ENCODE measurements around the gene DIAPH1.

Gene DIAPH1

GRCh38 chr5:141618804-141619554 is at the start of gene DIAPH1:
DIAPH1 (minus strand) TSS chr5:141619000; CDS start chr5:141618914, 86 bp downstream.
- DNase-seq, result peak; percentile 98

DNA sequence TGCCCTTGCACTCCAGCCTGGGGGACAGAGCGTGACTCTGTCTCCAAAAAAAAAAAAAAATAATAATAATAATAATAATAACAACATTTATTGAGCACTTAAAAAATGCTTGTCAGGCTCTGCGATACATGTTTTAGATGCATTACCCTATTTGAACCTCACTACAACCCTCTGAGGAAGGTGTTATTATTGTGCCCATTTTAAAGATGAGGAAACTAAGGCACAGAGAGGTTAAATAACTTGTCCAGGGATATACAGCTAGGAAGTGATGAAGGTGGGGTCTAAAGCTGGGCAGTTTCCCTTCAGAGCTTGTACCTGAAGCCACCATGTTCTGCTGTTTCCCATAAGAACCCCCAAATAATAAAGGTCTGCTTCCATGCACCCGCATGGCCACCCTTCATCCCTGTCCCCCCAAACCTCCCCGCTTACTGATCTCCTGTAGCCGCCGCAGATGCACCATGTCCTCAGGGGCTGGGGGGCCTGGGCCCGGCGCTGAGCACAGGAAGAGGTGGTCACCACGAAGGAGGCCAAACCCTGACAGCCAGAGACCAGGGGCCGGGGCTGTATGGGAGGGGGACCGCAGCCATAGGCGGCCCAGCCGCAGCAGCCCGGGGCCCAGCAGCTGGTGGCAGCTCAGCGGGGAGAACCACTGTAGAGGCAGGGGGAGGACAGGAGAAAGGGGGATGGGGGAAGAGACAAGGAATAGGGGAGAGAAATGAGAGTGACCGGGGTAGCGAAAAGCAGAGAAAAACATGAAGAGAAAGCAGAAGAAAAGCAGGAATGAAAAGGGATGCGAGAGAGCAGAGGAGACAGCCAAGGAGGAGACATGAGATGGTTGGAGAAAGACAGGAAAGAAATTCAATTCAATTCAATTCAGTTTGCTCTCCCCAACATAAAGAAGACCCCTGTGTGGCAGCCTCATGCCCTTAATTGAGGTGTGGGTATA is 47.5 kb upstream of the DIAPH1 start:
- DNase-seq, result no peak

GRCh38 chr5:141664733-141665461 is 46.1 kb upstream of the DIAPH1 start:
- peak; percentile 76 for DNase-seq

GRCh38 chr5:141663506-141663905 is 44.7 kb upstream of the DIAPH1 start:
- no peak for DNase-seq

- DNase-seq, result no peak
Observed at GRCh38 chr5:141662028-141662427, 43.2 kb upstream of the DIAPH1 start.

GRCh38 chr5:141657937-141658545 is 39.2 kb upstream of the DIAPH1 start:
- DNase-seq, result peak; percentile 28

- no peak for DNase-seq
Observed at GRCh38 chr5:141657404-141657803, 38.6 kb upstream of the DIAPH1 start.

DNA sequence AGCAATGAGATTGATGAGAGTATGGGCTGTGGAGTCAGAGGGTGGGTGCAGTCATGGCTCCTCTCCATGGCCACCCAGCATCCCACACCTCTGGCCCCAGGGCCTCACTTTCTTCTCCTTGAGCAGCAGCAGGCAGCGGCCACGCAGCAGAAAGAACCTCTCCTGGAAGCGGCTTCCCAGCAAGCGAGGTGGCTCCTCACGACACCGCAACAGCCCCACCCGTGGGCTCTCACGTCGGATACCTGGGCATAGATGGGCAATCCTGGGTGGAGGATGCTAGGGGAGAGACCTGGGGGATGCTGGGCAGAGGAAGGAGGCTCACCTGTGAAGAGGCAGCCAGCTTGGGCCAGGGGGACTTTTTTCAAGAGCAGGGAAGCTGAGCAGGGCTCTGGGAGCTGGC is 37.6 kb upstream of the DIAPH1 start:
- no peak for DNase-seq

DNA sequence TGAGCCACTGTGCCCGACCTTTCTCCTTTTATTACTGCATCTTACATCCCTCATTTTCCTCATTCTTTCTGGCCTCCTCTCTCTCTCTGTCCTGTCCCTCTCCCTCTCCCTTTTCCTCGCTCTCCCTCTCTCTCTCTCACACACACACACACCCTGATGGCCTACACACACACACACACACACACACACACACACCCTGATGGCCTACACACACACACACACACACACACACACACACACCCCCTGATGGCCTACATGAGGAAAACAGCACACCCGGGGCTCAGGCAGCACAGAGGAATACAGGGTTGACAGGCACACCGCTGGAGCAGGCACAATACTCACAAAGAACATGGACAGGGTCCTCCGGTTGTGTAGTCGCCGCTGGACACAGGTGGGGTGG is 36.2 kb upstream of the DIAPH1 start:
- no peak for DNase-seq

DNA sequence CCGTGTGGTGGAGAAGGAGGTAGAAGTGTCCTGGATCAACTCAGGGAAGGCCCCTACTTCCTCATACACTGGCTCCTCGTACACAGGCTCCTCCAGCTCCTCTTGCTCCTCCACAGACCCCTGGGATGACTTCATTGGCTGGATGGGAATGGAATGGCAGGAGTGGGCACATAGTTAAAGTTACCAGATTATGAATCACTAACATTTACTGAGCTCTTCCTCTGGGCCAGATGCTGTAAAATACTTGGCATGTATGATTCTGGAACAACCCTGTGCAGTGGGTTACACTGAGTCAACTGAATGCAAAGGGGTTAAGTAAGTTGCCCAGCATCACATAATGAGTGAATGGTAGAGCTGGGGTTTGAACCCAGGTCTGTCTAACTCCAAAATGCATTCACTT is 35.5 kb upstream of the DIAPH1 start:
- DNase-seq, result no peak

GRCh38 chr5:141651728-141652105 is 32.9 kb upstream of the DIAPH1 start:
- no peak for DNase-seq

DNA sequence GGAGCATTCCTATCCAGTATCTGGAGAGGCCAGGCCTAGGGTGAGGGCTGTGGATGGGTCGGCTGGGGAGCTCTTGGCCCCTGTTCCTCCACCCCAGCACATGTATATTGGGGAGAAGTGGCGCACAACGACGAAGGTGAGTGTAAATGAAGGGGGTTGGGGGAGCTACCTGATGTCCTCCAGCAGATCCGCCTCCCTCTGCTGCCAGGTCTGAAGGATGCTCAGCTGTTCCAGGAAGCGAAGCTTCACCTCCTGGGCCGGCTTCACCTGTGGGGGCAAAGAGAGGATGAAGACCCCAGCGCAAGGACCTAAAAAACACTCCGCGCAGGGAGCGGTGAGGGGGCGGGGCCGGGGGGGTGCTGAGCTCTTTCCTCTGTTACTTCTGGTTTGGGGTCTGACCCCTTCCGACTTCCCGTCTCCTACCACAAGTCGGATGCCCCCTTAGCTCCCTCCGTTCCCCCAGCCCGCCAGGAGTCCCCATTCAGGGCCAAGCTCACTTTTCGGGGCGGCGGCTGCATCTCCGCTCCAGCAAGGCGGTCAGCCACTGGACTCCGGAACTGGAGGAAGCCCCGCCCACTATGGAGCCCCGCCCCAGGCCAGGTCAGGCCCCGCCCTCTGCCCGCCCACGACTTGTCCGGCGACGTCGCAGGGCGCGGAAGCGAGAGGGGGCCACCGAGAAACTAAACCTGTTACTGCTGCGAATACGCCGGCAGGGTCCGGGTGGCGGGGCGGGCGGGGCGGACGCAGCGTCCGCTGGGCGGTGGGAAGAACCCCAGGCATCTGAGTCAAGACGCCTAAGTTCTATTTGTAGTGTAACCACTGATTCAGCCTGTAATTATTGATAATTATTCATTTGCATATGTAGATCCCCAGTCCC is 32.3 kb upstream of the DIAPH1 start, which contains the start of gene FCHSD1:
Gene FCHSD1 (minus strand): TSS at position 568 of the 877 bp plus-strand sequence. CDS start 50 bp downstream, at position 518.
- peak; percentile 91 for DNase-seq

DNA sequence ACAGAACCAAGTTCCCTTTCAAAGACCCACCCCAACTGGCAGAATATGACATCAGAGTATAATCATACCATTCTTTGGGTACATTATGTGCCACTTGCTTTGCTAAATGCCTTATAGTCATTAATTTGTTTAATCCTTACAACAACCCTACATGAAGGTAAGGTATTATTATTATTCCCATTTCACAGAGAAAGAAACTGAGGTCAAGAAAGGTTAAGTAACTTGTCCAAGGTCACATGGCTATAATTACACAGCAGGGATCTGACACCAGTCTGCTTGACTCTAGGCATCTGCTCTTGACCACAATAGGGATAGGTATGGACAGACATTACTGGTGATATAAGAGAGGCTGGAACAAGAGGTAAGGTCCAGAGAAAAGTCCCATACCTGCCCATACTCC is 31.2 kb upstream of the DIAPH1 start:
- DNase-seq, result no peak

DNA sequence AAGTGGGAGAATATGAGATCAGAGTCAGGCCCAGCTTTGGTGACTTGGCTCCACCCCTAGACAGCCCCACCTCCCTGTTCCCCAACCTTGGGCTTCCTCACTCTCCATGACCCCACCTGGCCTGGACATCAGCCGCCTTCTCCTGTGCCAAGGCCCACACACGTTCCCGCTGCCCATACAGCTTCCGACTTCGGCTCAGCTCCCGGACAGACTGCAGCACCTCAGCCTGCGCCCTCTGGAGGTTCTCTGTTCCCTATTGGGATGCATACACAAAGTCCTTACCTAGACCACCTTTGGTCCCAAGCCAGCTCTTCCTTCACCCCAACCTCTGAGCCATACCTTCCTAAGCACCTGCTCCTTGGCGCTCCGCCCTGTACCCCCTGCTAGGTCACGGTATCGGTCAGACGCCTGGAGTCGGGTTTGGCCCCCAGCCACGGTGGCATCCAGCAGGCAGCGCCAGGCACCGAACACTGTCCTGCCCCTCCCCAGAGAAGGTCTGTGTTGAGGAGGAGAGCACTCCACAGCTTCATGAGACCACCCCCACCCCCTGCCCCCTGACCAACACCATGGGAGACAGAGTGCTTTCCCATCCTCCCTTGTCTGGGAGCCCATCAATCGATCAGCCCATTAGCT is 30.4 kb upstream of the DIAPH1 start:
- DNase-seq, result no peak

- no peak for DNase-seq
Observed at GRCh38 chr5:141647851-141648250, 29.1 kb upstream of the DIAPH1 start.

- no peak for DNase-seq
Observed at GRCh38 chr5:141647242-141647641, 28.4 kb upstream of the DIAPH1 start.

GRCh38 chr5:141646026-141646425 is 27.2 kb upstream of the DIAPH1 start:
- no peak for DNase-seq

DNA sequence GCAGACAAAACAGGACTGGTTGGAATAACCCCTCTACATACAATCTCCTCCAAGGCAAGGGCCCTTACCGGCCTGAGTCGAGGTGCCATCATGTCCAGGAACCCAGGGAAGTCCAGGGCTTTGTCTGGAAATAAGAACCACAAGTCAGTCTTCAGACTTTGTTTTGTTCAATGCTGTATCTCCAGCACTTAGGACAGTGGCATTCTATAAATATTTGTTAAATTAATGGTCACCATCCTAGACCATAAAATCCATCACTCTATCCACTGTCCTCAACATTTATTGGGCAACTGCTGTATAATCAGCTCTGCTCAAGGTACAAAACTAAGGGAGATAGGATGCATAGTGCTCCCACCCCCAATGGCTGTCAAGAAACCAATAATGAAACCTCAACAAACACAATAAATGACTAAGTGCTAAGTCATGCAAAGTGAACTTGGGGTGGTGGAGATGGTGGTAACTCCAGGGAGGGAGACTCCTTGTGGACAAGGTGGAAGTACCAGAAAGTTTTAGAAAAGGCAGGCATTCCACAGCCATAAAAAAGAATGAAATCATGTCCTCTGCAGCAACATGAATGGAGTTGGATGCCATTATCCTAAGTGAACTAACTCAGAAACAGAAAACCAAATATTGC is 23.0 kb upstream of the DIAPH1 start:
- peak; percentile 84 for DNase-seq

DNA sequence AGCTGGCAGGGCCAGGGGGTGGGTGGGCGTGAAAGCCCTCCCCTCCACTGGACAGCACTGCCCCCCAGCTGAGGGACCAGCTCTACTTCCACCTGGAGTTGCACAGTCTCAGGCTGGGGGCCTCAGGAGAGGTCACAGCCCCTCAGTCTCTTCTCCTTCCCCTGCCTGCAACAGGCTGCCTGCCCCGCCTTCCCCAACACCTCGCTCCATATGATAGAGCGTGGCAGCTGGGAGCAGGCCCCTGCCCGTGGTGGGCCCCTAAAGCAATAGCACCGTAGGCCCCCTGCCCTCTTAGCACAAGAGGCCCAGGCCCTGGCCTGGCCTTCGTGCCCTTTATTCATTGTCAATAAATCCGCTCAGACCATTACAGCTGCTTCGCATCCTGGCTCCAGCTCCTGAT is 21.9 kb upstream of the DIAPH1 start:
- no peak for DNase-seq

- DNase-seq, result no peak
Observed at GRCh38 chr5:141640051-141640415, 21.2 kb upstream of the DIAPH1 start.

Data from activated CD4-positive, alpha-beta T cell treated with anti-CD3 and anti-CD28 coated beads, Interleukin-10, Interleukin-2, amounts not matched to agents 100 ng/mL and 50 ng/mL, durations not matched to agents 16 hours and 8 hours (primary cell).